SK-N-MC (cell line): ENCODE results near the gene RASSF8.

Experiments
- EZH2 ChIP-seq: fragments of 200-600 bp; sonication (generic); IDR thresholded peaks from one replicate; pipeline ENCODE4 v1.6.1; 2017; ENCODE audit warnings: antibody characterized with exemption
- FOXP2 ChIP-seq: optimal IDR thresholded peaks from 2 replicates; pipeline ENCODE3; 2011; ENCODE audit warnings: mild to moderate bottlenecking, moderate library complexity; ENCODE audit not compliant: insufficient read depth; ENCODE audit errors: extremely low read length, control extremely low read depth
- POLR2AphosphoS5 ChIP-seq: IDR thresholded peaks from 2 replicates; pipeline ENCODE4 v1.6.1; 2012; ENCODE audit warnings: mild to moderate bottlenecking, low read depth, low read length, borderline replicate concordance

GRCh38 chr12:25950329-25951115 lies 8.0 kb upstream of the RASSF8 start:
- TF ChIP-seq EZH2 (no peak), POLR2AphosphoS5 (no peak), FOXP2 (no peak)
